GM18502 (cell line): Measurements from ENCODE around the gene RNU5B-1.
"Not testable (repeated sequence)": the region's sequence is repeated elsewhere in the genome, so short reads cannot be mapped to it uniquely, and the experiment has no call there.

Experiments used
- ATAC-seq: cut with Tn5 transposase; IDR thresholded peaks from one replicate; pipeline ENCODE4 v1.9.1; 2021; ENCODE audit warnings: mild to moderate bottlenecking; ENCODE audit not compliant: unreplicated experiment, poor library complexity

RNU5B-1 gene

GRCh38 chr15:65338823-65339222, 34.3 kb downstream of the RNU5B-1 start:
- no peak for ATAC-seq

DNA sequence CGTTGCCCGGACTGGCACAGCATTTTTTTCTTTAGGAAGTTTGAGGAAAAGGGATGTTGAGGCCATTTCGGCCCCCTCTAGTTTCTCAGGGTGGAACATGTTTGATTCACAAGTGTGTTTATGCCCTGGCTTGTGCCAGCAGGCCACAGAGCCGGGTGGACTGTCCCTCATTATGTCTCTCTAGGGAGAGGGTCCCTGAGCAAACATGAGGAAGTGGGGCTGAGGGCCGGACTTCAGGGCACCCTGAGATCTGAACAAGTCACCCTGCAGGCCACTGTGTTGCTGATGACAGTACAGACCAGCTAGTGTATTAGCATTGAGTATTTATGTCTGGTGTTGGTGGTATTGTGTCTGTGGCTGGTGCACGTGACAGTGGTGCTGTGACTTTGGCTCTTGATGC, 34.9 kb downstream of the RNU5B-1 start:
- no peak for ATAC-seq

- ATAC-seq: no peak
Observed at GRCh38 chr15:65339920-65340319, 35.4 kb downstream of the RNU5B-1 start.

GRCh38 chr15:65342493-65342892, 38.0 kb downstream of the RNU5B-1 start:
- no peak for ATAC-seq

DNA sequence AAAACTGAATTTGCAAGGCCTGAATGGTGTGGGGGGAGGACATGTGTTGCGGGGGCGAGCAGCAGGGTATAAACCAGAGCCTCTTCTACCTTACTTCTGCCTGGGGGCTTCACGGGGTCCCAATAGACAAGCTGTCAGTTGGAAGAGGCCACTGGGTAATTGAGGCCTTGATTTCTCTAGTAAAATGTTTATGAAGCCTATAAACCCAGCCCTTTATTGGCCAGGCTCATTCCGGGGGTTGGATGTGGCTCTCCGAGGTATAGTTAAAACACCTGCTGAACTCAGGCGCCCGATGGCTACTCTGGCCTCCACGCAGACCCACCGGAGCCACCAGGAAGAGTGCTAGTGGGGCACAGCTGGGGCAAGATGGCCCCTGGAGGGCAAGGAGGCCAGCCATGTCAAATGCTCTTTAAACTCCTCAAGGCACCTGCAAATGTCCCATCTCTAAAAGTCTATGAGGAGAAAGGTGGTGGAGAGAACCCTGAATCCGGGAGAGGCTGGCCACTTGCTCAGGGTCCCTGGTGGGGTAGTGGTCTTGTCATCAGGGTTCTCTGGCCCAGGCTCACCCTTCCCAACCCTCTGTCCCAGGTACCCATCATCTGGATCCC, 39.0 kb downstream of the RNU5B-1 start:
- ATAC-seq: no peak

DNA sequence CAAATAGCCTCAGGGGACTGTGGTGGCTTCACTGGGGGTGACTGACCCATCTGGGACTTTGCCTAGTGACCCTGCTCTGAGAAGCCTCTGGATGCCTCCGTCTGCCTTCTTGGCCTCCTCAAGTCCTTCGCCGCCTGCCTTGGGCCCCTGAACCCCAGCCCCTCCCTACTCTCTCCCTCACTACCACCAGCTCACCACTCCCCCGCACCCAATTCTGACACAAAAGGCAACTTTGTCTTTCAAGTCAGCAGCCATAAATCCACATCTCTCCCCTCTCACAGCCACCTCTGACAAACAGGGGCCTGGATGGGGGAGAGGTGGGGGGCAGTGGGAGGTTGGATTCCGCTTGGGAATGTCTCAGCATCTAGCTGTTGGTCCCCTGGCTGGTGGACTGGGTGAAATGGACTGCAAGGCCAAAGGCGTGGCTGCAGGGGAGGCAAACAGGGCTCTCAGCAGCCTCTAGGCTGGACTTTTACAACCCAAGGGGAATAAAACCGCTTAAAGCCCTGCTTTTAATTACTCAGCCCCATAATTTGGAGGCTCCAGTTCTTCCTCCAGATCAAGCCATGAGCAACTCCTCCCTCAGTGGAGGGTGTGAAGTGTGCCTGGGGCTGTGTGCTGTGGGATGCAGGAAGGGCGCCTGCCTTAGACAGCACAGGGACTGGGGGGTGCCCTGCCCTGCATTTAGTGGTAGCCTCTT, 39.9 kb downstream of the RNU5B-1 start:
- ATAC-seq: no peak

DNA sequence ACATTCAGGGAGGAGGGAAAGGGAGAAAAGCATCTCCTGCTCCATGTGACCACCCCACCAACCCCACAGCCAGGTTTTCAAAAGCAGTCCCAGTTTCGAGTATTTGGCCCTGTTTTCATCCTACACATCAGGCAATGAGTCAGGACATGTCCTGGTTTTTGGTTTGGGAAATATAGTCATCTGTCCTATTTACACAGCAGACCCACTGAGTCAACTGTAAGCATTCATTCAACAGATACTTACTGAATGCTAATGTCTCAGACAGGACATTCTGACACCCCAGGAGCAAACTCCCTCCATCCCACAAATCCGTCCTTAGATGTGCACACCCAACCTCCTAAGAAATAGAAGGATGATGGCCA, 40.4 kb downstream of the RNU5B-1 start:
- no peak for ATAC-seq

- no peak for ATAC-seq
Observed at GRCh38 chr15:65346856-65347598, 42.5 kb downstream of the RNU5B-1 start.

DNA sequence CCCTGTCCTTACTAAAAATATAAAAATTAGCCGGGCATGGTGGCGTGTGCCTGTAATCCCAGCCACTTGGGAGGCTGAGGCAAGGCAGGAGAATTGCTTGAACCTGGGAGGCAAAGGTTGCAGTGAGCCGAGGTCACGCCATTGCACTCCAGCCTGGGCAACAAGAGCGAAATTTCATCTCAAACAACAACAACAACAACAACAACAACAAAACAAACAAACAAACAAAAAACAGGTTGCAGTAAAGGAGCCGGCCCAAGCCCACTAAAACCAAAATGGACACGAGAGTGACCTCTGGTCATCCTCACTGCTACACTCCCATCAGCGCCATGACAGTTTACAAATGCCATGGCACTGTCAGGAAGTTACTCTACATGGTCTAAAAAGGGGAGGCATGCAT, 43.3 kb downstream of the RNU5B-1 start:
- ATAC-seq: not testable (repeated sequence)

DNA sequence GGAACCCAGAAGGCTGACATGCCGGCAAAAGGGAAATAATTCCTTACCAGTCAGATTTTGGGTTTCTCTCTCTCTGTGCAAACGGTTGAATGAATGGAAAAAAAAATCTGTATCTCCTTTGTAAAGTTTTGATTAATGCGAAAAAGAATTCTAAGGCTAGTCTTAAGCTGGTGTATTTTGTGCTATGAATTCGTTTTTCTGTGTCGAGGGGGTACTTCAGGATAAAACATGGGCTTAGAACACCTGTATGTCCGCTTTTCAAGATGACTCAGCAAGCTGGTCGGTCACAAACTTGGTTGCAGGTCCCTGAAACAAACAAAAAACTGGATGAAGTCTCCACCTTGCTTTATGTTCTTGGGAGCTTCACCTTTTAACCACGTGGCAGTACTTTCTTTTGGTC, 44.9 kb downstream of the RNU5B-1 start:
- ATAC-seq: no peak

DNA sequence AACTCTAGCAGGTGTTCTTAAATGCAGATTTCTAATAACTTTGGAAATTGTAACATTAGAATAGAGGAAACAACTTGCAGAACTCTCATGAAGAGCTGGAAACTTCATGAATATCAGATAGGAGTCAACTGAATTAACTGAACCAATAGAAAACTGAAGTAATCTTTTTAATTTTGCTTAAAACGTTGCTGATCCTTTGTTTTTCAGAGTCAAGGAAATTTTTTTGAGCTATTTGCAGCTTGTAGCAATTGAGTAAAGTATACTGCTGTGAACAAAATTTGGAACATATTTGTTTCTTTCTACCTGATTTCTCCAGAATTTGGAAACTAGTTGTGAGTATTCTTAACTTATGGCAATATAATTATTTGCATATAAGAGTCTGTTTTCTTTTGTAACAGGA, 47.5 kb downstream of the RNU5B-1 start:
- ATAC-seq: not testable (repeated sequence)
